HG03571 (cell line): ENCODE data around the gene ZNF219.

ENCODE experiments used
- ATAC-seq: cut with Tn5 transposase; IDR thresholded peaks from one replicate; pipeline ENCODE4 v1.9.1; 2021; ENCODE audit not compliant: unreplicated experiment

The ZNF219 gene

GRCh38 chr14:21098076-21098891 is at the start of gene ZNF219:
Gene ZNF219 (minus strand): TSS chr14:21098655. CDS start chr14:21093591, 5,064 bp downstream.
- no peak for ATAC-seq

GRCh38 chr14:21145437-21145836 is 47.0 kb upstream of the ZNF219 start:
- no peak for ATAC-seq

- no peak for ATAC-seq
Observed at GRCh38 chr14:21142357-21142756, 43.9 kb upstream of the ZNF219 start.

- no peak for ATAC-seq
Observed at GRCh38 chr14:21136024-21136423, 37.6 kb upstream of the ZNF219 start.

GRCh38 chr14:21133901-21134300 is 35.4 kb upstream of the ZNF219 start:
- ATAC-seq: no peak

GRCh38 chr14:21123429-21123828 is 25.0 kb upstream of the ZNF219 start:
- ATAC-seq: no peak

- no peak for ATAC-seq
Observed at GRCh38 chr14:21121122-21121521, 22.7 kb upstream of the ZNF219 start.

GRCh38 chr14:21120686-21121085 is 22.2 kb upstream of the ZNF219 start:
- ATAC-seq: no peak

GRCh38 chr14:21118933-21119332 is 20.5 kb upstream of the ZNF219 start:
- ATAC-seq: no peak

GRCh38 chr14:21113369-21113768 is 14.9 kb upstream of the ZNF219 start:
- no peak for ATAC-seq

- no peak for ATAC-seq
Observed at GRCh38 chr14:21112255-21112654, 13.8 kb upstream of the ZNF219 start.

GRCh38 chr14:21109377-21110138 is 11.1 kb upstream of the ZNF219 start:
- ATAC-seq: no peak

GRCh38 chr14:21108791-21109190 is 10.3 kb upstream of the ZNF219 start:
- no peak for ATAC-seq

GRCh38 chr14:21107283-21107800 is 8.9 kb upstream of the ZNF219 start:
- ATAC-seq: no peak

GRCh38 chr14:21106498-21107282 is 8.2 kb upstream of the ZNF219 start:
- ATAC-seq: no peak

- ATAC-seq: no peak
Observed at GRCh38 chr14:21106176-21106497, 7.7 kb upstream of the ZNF219 start.

- ATAC-seq: no peak
Observed at GRCh38 chr14:21105095-21105494, 6.6 kb upstream of the ZNF219 start.

- peak; percentile 37 for ATAC-seq
Observed at GRCh38 chr14:21104448-21105060, 6.1 kb upstream of the ZNF219 start.

GRCh38 chr14:21103710-21104447 is 5.4 kb upstream of the ZNF219 start:
- ATAC-seq: peak; percentile 87

GRCh38 chr14:21103411-21103709 is 4.9 kb upstream of the ZNF219 start:
- ATAC-seq: no peak
